ENCODE results near the gene MTHFD2.
"Not testable (repeated sequence)": the region's sequence is repeated elsewhere in the genome, so short reads cannot be mapped to it uniquely, and the experiment has no call there.

MTHFD2 gene

GRCh38 chr2:74229865-74230264, 31.4 kb downstream of the MTHFD2 start:
- not testable (repeated sequence) for DNase-seq (ENCODE audit: low spot score)

- no peak for DNase-seq (ENCODE audit: low spot score)
Measured at GRCh38 chr2:74232426-74232825, 34.0 kb downstream of the MTHFD2 start.

- no peak for DNase-seq (ENCODE audit: low spot score)
Measured at GRCh38 chr2:74233648-74234047, 35.2 kb downstream of the MTHFD2 start.

- DNase-seq (ENCODE audit: low spot score), result no peak
Measured at GRCh38 chr2:74235041-74235440, 36.6 kb downstream of the MTHFD2 start.

GRCh38 chr2:74238879-74239278, 40.5 kb downstream of the MTHFD2 start:
- no peak for DNase-seq (ENCODE audit: low spot score)

GRCh38 chr2:74239346-74239745, 40.9 kb downstream of the MTHFD2 start:
- DNase-seq (ENCODE audit: low spot score), result no peak

- no peak for DNase-seq (ENCODE audit: low spot score)
Measured at GRCh38 chr2:74242354-74243071, 44.1 kb downstream of the MTHFD2 start.

GRCh38 chr2:74244286-74244685, 45.9 kb downstream of the MTHFD2 start:
- DNase-seq (ENCODE audit: low spot score), result no peak

- DNase-seq (ENCODE audit: low spot score), result no peak
Measured at GRCh38 chr2:74246496-74247195, 48.2 kb downstream of the MTHFD2 start.

- DNase-seq (ENCODE audit: low spot score), result no peak
Measured at GRCh38 chr2:74249406-74250122, 51.1 kb downstream of the MTHFD2 start.

- peak; percentile 54 for DNase-seq (ENCODE audit: low spot score)
Measured at GRCh38 chr2:74250189-74250631, 51.8 kb downstream of the MTHFD2 start.

- no peak for DNase-seq (ENCODE audit: low spot score)
Measured at GRCh38 chr2:74252036-74252435, 53.6 kb downstream of the MTHFD2 start.

GRCh38 chr2:74252862-74253261, 54.4 kb downstream of the MTHFD2 start:
- no peak for DNase-seq (ENCODE audit: low spot score)

- DNase-seq (ENCODE audit: low spot score), result no peak
Measured at GRCh38 chr2:74253306-74253970, 55.0 kb downstream of the MTHFD2 start.

- DNase-seq (ENCODE audit: low spot score), result no peak
Measured at GRCh38 chr2:74253971-74254310, 55.5 kb downstream of the MTHFD2 start.

GRCh38 chr2:74255660-74256213, 57.3 kb downstream of the MTHFD2 start:
- DNase-seq (ENCODE audit: low spot score), result no peak

- DNase-seq (ENCODE audit: low spot score), result no peak
Measured at GRCh38 chr2:74259191-74259590, 60.8 kb downstream of the MTHFD2 start.

- DNase-seq (ENCODE audit: low spot score), result no peak
Measured at GRCh38 chr2:74259733-74260132, 61.3 kb downstream of the MTHFD2 start.

- no peak for DNase-seq (ENCODE audit: low spot score)
Measured at GRCh38 chr2:74260495-74260894, 62.1 kb downstream of the MTHFD2 start.

GRCh38 chr2:74261204-74261864, 62.9 kb downstream of the MTHFD2 start:
- no peak for DNase-seq (ENCODE audit: low spot score)

GRCh38 chr2:74262681-74263080, 64.3 kb downstream of the MTHFD2 start:
- no peak for DNase-seq (ENCODE audit: low spot score)

GRCh38 chr2:74264281-74264680, 65.9 kb downstream of the MTHFD2 start:
- no peak for DNase-seq (ENCODE audit: low spot score)

Data from CD4-positive, alpha-beta T cell treated with Interleukin-6 at 100 ng/mL for 8 hours (primary cell).